GM18517 (cell line): ENCODE measurements around the gene TNFRSF1A.
"Not testable (repeated sequence)": the region's sequence is repeated elsewhere in the genome, so short reads cannot be mapped to it uniquely, and the experiment has no call there.

Experiments used
- ATAC-seq: cut with Tn5 transposase; IDR thresholded peaks from one replicate; pipeline ENCODE4 v1.9.1; 2021; ENCODE audit warnings: mild to moderate bottlenecking, moderate library complexity; ENCODE audit not compliant: unreplicated experiment

Gene TNFRSF1A

DNA sequence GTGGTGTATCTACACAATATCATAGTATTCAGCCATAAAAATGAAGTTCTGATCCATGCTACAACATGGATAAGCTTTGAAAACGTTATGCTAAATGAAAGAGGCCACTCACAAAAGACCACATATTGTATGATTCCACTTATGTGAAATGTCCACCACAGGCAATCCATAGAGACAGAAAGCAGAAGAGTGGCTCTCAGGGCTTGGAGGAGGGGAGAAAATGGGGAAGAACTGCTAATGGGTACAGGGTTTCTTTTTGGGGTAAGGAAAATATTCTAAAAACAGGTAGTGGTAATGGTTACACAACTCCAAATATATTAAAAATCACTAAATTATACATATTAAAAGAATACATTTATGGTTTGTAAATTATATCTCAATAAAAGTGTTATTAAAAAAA, 17.0 kb upstream of the TNFRSF1A start:
- no peak for ATAC-seq

- no peak for ATAC-seq
These were observed 14.5 kb upstream of the TNFRSF1A start for GRCh38 chr12:6356374-6356820.

- no peak for ATAC-seq
These were observed 13.9 kb upstream of the TNFRSF1A start for GRCh38 chr12:6355491-6356373.

GRCh38 chr12:6354495-6355393, 12.9 kb upstream of the TNFRSF1A start:
- ATAC-seq = no peak

DNA sequence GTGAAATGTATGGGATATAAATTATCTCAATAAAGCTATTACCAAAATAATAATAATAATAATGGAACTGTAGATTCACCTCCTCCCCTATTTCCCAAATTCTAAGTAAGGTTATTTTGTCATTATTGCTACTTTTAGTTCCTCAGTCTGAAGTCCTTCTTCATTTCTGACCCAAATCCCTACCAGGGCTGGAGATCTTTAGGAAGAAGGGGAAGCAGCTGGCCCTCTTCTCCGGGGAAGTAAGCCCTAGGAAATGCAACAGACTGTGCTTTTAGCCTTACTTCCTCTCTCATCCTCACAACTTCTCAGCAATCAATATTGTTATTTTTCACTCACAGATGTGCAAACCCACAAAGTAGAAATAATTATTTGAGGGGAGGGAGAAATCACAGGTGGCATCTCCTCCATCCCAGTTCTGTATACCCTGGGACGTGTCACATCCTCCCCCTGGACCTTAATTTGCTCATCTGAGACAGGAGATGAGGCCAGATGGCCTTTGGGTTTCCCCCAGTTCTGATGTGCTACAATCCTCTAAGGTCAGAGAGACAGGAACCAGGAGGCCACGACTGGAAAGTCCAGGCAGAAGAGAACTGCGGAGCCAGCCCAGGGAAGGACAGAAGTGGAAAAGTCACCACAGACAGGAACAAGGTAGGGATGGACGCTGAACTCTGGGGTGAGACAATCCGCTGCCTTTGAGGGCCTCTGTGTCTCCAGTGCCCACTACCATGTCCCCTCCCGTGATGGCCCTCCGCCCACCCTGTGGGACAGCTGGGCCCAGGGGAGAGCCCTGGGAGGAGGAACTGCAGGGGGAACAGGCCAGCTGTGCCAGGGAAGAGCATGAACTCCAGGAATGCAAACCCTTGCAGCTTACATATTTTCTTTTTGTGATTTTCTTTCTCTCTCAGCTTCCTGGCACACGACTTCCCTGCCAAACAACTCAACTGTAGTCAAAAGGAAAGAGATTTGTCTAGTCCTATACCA, 10.6 kb upstream of the TNFRSF1A start:
- ATAC-seq = no peak

GRCh38 chr12:6351622-6352021, 9.7 kb upstream of the TNFRSF1A start:
- no peak for ATAC-seq

DNA sequence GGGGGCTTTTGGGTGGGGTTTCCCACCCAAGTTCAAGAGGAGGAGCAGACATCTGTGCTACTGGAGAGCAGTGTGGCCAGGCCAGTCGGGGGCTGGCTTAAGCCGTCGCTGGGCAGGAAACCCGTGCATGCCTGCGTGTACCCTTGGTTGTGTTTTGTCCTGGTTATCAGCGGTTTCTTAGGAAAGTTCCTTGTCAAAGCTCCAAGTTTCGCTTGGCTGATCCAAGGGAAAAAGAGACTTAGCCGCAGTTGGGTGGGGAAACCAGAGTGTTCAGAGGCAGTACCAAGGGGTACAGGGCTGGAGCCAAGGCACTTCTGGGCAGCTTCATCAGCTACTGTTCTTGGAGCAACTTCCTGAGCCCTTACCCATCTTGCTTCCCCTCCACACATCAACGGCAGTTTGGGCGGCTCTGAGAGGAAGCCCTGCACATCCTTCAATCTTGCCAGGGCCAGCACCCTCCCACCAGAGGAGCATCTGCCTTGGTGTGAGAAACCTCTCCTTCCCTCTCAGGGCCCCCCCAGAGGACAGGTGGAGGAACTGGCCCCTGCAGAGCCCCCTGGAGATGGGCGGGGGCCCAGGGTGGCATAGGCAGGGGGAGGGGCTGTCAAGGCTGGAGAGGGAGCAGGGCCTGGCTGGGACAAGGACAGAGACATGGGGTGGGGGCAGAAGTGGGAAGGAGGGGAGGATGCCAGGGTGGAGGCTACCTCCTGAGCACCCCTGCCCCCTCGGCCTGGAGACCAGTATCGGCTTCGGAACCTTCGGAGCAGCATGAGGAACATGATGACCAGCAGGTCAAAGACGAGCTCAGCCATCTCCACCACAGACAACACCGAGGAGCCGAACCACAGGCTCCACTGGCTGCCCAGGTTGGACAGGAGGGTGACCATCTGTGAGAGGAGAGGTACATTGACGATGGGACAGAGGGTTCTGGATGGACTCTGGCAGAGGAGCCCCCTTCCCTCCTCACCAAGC, 5.8 kb upstream of the TNFRSF1A start:
- no peak for ATAC-seq

- no peak for ATAC-seq
These were observed 5.1 kb upstream of the TNFRSF1A start for GRCh38 chr12:6346942-6347341.

GRCh38 chr12:6346235-6346832, 4.5 kb upstream of the TNFRSF1A start:
- no peak for ATAC-seq

DNA sequence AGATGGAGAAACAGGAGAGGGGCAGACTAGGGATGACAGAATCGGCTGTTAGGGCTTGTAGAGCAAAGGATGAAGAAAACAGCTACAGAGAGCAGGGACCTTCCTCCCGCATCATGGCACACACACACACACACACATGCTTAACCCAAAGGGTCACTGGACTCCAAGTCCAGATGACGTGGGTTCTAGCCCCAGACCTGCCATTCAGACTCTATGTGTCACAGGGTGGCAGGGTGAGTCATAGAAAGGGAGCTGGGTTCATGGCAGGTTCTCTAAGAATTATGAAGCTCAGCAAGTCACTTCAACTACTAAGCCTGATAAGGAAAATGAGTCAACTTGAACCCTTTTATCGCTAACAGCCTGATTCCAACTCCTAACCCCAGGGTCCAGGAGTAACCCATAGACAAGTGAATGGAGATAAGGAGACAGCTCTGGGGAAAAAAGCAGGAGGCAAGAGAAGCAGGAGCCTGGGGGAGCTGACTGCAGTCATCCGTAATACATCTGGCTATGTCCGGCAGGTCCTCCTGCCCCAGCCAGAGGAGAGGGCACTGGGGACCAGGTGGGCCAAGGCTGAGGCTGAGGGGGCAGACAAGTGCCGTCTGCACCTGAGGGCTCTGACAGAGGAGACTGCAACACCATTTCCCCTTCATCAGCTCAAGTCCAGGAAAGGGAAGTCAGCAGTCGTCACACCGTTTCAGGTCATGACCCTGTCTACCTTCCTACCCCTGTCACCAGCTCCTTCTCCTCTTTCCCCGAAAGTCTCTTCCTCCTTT, 3.6 kb upstream of the TNFRSF1A start:
- ATAC-seq = no peak

- not testable (repeated sequence) for ATAC-seq
These were observed 2.3 kb upstream of the TNFRSF1A start for GRCh38 chr12:6344101-6344660.

- no peak for ATAC-seq
These were observed 1.6 kb upstream of the TNFRSF1A start for GRCh38 chr12:6343518-6343917.

- no peak for ATAC-seq
These were observed 439 bp upstream of the TNFRSF1A start for GRCh38 chr12:6342140-6342889.

- no peak for ATAC-seq
These were observed 995 bp downstream of the TNFRSF1A start for GRCh38 chr12:6340745-6341416.

- ATAC-seq = no peak
These were observed 1.7 kb downstream of the TNFRSF1A start for GRCh38 chr12:6340032-6340638.

- no peak for ATAC-seq
These were observed 2.9 kb downstream of the TNFRSF1A start for GRCh38 chr12:6338955-6339354.
